Adrenal gland (tissue), 12 donors: Measurements from ENCODE around the gene ZNF277. TPM values are rescaled to one million over a fixed set of nuclear protein-coding genes. Genes with fewer than 3 reads are reported as not detected.
A peak's percentile ranks its signal among the peaks of the same experiment; 100 is the strongest.

ENCODE experiments used
- DNase-seq, 7 donors: peaks; one replicate each; pipeline ENCODE4 v3.0.0-alpha.2; 2019 to 2020
- H3K27ac ChIP-seq, 5 donors: fragments of 200-600 bp; sonication (generic) in 4 of 5; 1 replicate in 3 of 5; 2 replicates in 2 of 5; pipeline versions ENCODE4 v1.5.1 to v1.8.0; 2016 to 2020; ENCODE audit warnings: mild to moderate bottlenecking in 1 of 5
- H3K27me3 ChIP-seq: fragments of 200-600 bp; 2 replicates; pipeline ENCODE4 v1.8.0; 2021
- H3K36me3 ChIP-seq, 2 donors: fragments of 200-600 bp; replicated peaks in 1 of 2; 1 replicate in 1 of 2; 2 replicates in 1 of 2; pipeline versions ENCODE4 v1.5.1 to v1.8.0; 2018 to 2022
- H3K4me1 ChIP-seq, 2 donors: fragments of 200-600 bp; replicated peaks in 1 of 2; 1 replicate in 1 of 2; 2 replicates in 1 of 2; pipeline versions ENCODE4 v1.5.1 to v1.8.0; 2018 to 2021
- H3K4me3 ChIP-seq, 4 donors: fragments of 200-600 bp; sonication (generic) in 3 of 4; one replicate each; pipeline ENCODE4 v1.5.1; 2016 to 2018
- H3K9me3 ChIP-seq, 3 donors: fragments of 200-600 bp; sonication (generic) in 1 of 3; replicated peaks in 1 of 3; 1 replicate in 2 of 3; 2 replicates in 1 of 3; pipeline versions ENCODE4 v1.5.1 to v1.8.0; 2016 to 2021
- CTCF ChIP-seq, 6 experiments: fragments of 450-650 bp in 4 of 6; fragments of 200-600 bp in 2 of 6; sonication (generic) in 1 of 6; IDR thresholded peaks; 1 replicate in 5 of 6; 2 replicates in 1 of 6; pipeline versions ENCODE4 v1.5.1 to v1.8.0; 2016 to 2021; ENCODE audit warnings: antibody characterized with exemption in 6 of 6, mild to moderate bottlenecking in 2 of 6, moderate library complexity in 1 of 6
- POLR2A ChIP-seq, 2 donors: fragments of 450-650 bp; IDR thresholded peaks; one replicate each; pipeline ENCODE4 v1.6.1; 2017; ENCODE audit warnings: antibody characterized with exemption in 2 of 2, mild to moderate bottlenecking in 2 of 2, moderate library complexity in 1 of 2
- WGBS, 4 donors: extraction: QIAGEN DNeasy Blood & Tissue Kit in 2 of 4; methylation state at CpG; one replicate each; pipeline versions ENCODE4 v1.1.5 to v1.1.7; 2013 to 2017; 5-methylcytosine and 5-hydroxymethylcytosine counted together
- intact Hi-C, 2 donors: fragments of 100-400 bp; cut with DNase I; formaldehyde crosslinking; loops; one replicate each; pipeline versions ENCODE4 v1.14.1 to v1.15.0; 2022 to 2023
- polyA plus RNA-seq, 3 donors: library from polyadenylated mRNA; stranded (reverse); fragments of 200-250 nt in 2 of 3; fragments of 350-450 nt in 1 of 3; fragmentation: Illumina TruSeq in 1 of 3; extraction: RNeasy Lipid Tissue Mini Kit (QIAGEN cat#74804) in 1 of 3; gene quantifications; one replicate each; pipeline ENCODE4 v1.2.3, GENCODE V29; 2013 to 2014
- total RNA-seq, 9 donors: library from RNA; depleted of rRNA in 4 of 9; stranded (reverse); fragments of >200 nt in 4 of 9; fragments of 120-200 nt in 1 of 9; fragmentation: NEBNext Ultra II Directional in 1 of 9; extraction: Animal tissue kit (Norgen Biotek cat#: 25700) in 1 of 9; gene quantifications; one replicate each; pipeline versions ENCODE4 v1.1.0 to v1.2.4, GENCODE V29; 2013 to 2023
- donor health status: healthy with polysubstance abuse.
- donor health status: Bipolar disorder and iron deficiency.
- donor health status: DM: yes; HTN: yes; CAD: no.
- donor health status: DM: no; HTN: no; CAD: no.
- donor health status: DM: no; HTN: no; CAD: no.
- donor health status: DM: yes; HTN: yes; CAD: no.

ZNF277 gene
- total and polyA plus RNA-seq, 12 donors = 12.6 to 30.6 (median 19.7) TPM

DNA sequence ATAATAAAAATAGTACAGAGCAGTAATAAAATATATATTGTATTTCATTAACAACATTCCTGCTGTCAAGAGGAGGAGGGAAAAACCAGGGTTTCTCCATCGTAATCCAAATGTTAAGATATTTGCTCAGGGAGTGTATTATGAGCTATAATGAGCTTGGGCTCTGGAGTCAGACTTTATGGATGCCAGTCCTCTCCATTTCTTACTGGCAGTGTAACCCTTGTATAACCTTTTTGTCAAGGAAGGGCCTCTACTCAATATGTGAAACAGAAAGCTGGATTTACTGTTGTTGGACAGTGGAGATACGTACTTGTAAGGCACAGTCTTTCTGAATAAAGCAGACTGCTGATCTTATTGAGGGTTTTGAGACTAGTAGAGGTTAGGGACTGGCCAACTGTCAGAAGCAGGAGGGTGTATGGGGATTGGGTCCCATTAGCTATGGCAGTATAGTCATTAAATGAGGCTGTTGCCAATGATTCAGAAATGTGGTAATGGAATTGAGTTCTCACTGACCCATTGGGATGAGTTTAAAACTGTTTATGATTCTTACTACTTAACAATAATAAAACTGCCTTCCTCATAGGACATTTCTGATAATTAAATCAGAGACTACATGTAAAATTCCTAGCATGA is 56.5 kb downstream of the ZNF277 start:
- TF ChIP-seq POLR2A (IDR thresholded peaks at IDR 0.05) (no peak), CTCF (IDR thresholded peaks at IDR 0.05) (no peak)
- 85 to 98% (median 92%) methylated on average over 2 of the region's 2 CpGs for WGBS, 4 donors
- no peaks in the 10 kb centered on the region for H3K9me3 ChIP-seq
- no peaks in the 10 kb centered on the region for H3K36me3 ChIP-seq
- H3K27ac ChIP-seq = no peak overlapping the region
- DNase-seq = no peak
- H3K4me1 ChIP-seq = peaks cover 8 to 30% of the 10 kb centered on the region in 2 donors
- no peak overlapping the region for H3K4me3 ChIP-seq
- intact Hi-C loops = no loop called here
- no peaks in the 10 kb centered on the region for H3K27me3 ChIP-seq

DNA sequence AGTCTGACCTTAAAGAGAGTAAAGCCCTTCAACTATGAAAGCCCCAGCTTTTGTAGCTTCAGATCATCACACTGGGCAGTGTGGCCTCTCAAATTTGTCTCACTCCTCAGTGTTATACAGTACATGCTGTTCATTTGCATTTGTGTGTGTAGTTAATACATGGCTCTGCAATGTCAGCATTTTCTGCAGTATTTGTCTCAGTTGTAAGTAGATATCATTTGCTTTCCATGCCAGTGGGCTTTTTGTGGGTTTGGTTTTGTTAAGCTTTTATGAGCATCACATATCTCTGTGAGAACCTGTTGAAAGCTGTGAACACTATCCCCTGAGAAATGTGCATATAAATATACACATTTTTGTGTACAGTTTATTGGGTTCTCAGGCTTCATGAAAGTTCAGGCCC is 57.0 kb downstream of the ZNF277 start:
- H3K9me3 ChIP-seq = no peaks in the 10 kb centered on the region
- peaks cover 8 to 30% of the 10 kb centered on the region in 2 donors for H3K4me1 ChIP-seq
- TF ChIP-seq POLR2A (IDR thresholded peaks at IDR 0.05) (no peak), CTCF (IDR thresholded peaks at IDR 0.05) (no peak)
- no peak overlapping the region for H3K27ac ChIP-seq
- intact Hi-C loops = no loop called here
- no peaks in the 10 kb centered on the region for H3K36me3 ChIP-seq
- H3K27me3 ChIP-seq = no peaks in the 10 kb centered on the region
- no peak overlapping the region for H3K4me3 ChIP-seq
- no peak for DNase-seq

DNA sequence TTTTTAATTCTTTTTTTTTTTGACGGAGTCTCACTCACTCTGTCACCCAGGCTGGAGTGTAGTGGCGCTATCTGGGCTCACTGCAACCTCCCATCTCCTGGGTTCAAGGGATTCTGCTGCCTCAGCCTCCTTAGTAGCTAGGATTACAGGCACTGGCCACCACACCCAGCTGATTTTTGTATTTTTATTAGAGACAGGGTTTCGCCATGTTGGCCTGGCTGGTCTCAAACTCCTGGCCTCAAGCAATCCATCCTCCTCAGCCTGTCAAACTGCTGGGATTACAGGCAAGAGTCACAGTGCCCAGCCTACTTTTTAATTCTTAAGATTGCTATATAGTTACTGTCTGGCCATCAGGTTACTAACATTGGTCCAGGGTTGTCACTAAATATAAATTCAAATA is 59.6 kb downstream of the ZNF277 start:
- Histone ChIP-seq H3K4me3 (no peak overlapping the region), H3K9me3 (no peaks in the 10 kb centered on the region), H3K27ac (no peak overlapping the region), H3K36me3 (no peaks in the 10 kb centered on the region), H3K4me1 (peaks cover 8 to 30% of the 10 kb centered on the region in 2 donors), H3K27me3 (no peaks in the 10 kb centered on the region)
- WGBS, 4 donors = 89 to 98% (median 93%) methylated on average over 3 of the region's 3 CpGs
- DNase-seq = no peak
- TF ChIP-seq CTCF (IDR thresholded peaks at IDR 0.05) = no peak
- no peak for TF ChIP-seq POLR2A (IDR thresholded peaks at IDR 0.05)
- intact Hi-C loops = no loop called here

GRCh38 chr7:112266595-112267270 is 60.2 kb downstream of the ZNF277 start:
- Histone ChIP-seq H3K9me3 (no peaks in the 10 kb centered on the region), H3K27me3 (no peaks in the 10 kb centered on the region), H3K36me3 (no peaks in the 10 kb centered on the region), H3K27ac (no peak overlapping the region), H3K4me1 (peaks cover 8 to 30% of the 10 kb centered on the region in 2 donors), H3K4me3 (peak overlapping the region in 1 of 4 donors; percentile 12)
- WGBS, 4 donors = 18 to 28% (median 23%) methylated on average over 5 of the region's 5 CpGs
- TF ChIP-seq CTCF (IDR thresholded peaks at IDR 0.05) (no peak), POLR2A (IDR thresholded peaks at IDR 0.05) (no peak)
- intact Hi-C loops = no loop called here
- DNase-seq = no peak
